ENCODE data around the gene LSM2. TPM values are rescaled to one million over a fixed set of nuclear protein-coding genes. Genes with fewer than 3 reads are reported as not detected.

Gene LSM2
- total and polyA plus RNA-seq, 9 of the 15 experiments (the other 6 are each of a cell fraction or from before 2014, with no cell fraction given): 154 to 407 (median 223) TPM

- TF ChIP-seq ZNF324 (CRISPR knock-in tag; IDR thresholded peaks at IDR 0.05) (peak; percentile 48; the same call in 1 of the 2 replicates), AFF1 (IDR thresholded peaks at IDR 0.05; ENCODE audit: low read depth in 1 of 2, partially characterized antibody in 2 of 2) (no peak), ARNT (IDR thresholded peaks at IDR 0.05) (peak; percentile 34 to 60; a peak in 3 of 4 replicates), FOXA3 (CRISPR knock-in tag; conservative IDR thresholded peaks at IDR 0.05 in 1 of 2, IDR thresholded peaks at IDR 0.05 in 1 of 2) (no peak), EGR1 (conservative IDR thresholded peaks at IDR 0.05) (peak; percentile 85), CEBPB (tag; IDR thresholded peaks at IDR 0.05) (no peak), FOXP4 (CRISPR knock-in tag; IDR thresholded peaks at IDR 0.05; ENCODE audit: borderline replicate concordance) (peak; percentile 94), RREB1 (CRISPR knock-in tag; IDR thresholded peaks at IDR 0.05) (no peak), STAG1 (CRISPR knock-in tag; IDR thresholded peaks at IDR 0.05; ENCODE audit: borderline replicate concordance) (no peak), ZBTB9 (CRISPR knock-in tag; IDR thresholded peaks at IDR 0.05) (peak; percentile 70; the same call in 1 of the 2 replicates), TAL1 (IDR thresholded peaks at IDR 0.05) (no peak)
Observed at GRCh38 chr6:31794866-31795615, 11.7 kb downstream of the LSM2 start (continued).
